DOHH2 (cell line): ENCODE results near the gene PZP.

ENCODE experiments used
- CTCF ChIP-seq: fragments of 200-600 bp; sonication (generic); IDR thresholded peaks from one replicate; pipeline ENCODE4 v1.5.1; 2014; ENCODE audit warnings: antibody characterized with exemption, mild to moderate bottlenecking, low read depth, low read length; ENCODE audit not compliant: poor library complexity, severe bottlenecking
- EZH2phosphoT487 ChIP-seq: fragments of 200-600 bp; sonication (generic); IDR thresholded peaks from 2 replicates; pipeline ENCODE4 v1.6.1; 2017; ENCODE audit warnings: borderline replicate concordance, mild to moderate bottlenecking, antibody characterized with exemption, low read length, moderate library complexity, mixed read lengths

- TF ChIP-seq CTCF (no peak), EZH2phosphoT487 (no peak)
Measured at GRCh38 chr12:9241301-9241700, 33.1 kb upstream of the PZP start.
